IMR-90 (cell line): ENCODE results near the gene LHPP. TPM values are rescaled to one million over a fixed set of nuclear protein-coding genes. Genes with fewer than 3 reads are reported as not detected.

Source experiments
- ATAC-seq: fragments of 200-7000 bp; cut with Tn5 transposase; 2 replicates; pipeline ENCODE4 v1.9.1; 2020; ENCODE audit warnings: low read depth, mild to moderate bottlenecking, moderate library complexity
- BruUV-seq: library from RNA; stranded (reverse); fragments of 400-500 nt; replicated peaks from 2 replicates; lab custom pipeline; 2021; lab: Mats Ljungman, UMichigan
- CTCF ChIA-PET: fragments of 300-600 bp; formaldehyde crosslinking; extraction: SDS; loops from one replicate; lab custom pipeline; 2021; ENCODE audit warnings: antibody characterized with exemption; lab: Yijun Ruan, JAX
- POLR2A ChIA-PET: fragments of 300-600 bp; sonication (Branson Sonifier 250); formaldehyde crosslinking; loops from one replicate; lab custom pipeline; 2022; ENCODE audit warnings: antibody characterized with exemption; ENCODE audit not compliant: unreplicated experiment; lab: Charles Lee
- DNase-seq: peaks from one replicate; pipeline ENCODE4 v3.0.0; 2013
- H2AFZ ChIP-seq: replicated peaks from 2 replicates; pipeline ENCODE3; 2013; ENCODE audit warnings: low read length, mild to moderate bottlenecking; ENCODE audit not compliant: poor library complexity
- H2AK5ac ChIP-seq: 2 replicates; pipeline ENCODE4 v1.6.1; 2013; ENCODE audit warnings: low read depth, low read length, inconsistent platforms
- H2AK9ac ChIP-seq: replicated peaks from 2 replicates; pipeline ENCODE3; 2013; ENCODE audit warnings: mild to moderate bottlenecking, low read depth, low read length, moderate library complexity; ENCODE audit not compliant: poor library complexity
- H2BK120ac ChIP-seq: 2 replicates; pipeline ENCODE4 v1.6.1; 2013; ENCODE audit warnings: low read depth, low read length, inconsistent platforms
- H2BK15ac ChIP-seq: 3 replicates; pipeline ENCODE4 v1.6.1; 2013; ENCODE audit warnings: low read depth, low read length, inconsistent platforms
- H2BK20ac ChIP-seq: 2 replicates; pipeline ENCODE4 v1.6.1; 2013; ENCODE audit warnings: low read depth, mild to moderate bottlenecking, inconsistent platforms, low read length, moderate library complexity
- H2BK5ac ChIP-seq: 2 replicates; pipeline ENCODE4 v1.6.1; 2013; ENCODE audit warnings: mild to moderate bottlenecking, low read depth, low read length, inconsistent platforms; ENCODE audit not compliant: poor library complexity, severe bottlenecking
- H3K14ac ChIP-seq: replicated peaks from 2 replicates; pipeline ENCODE4 v1.6.1; 2013; ENCODE audit warnings: low read depth, low read length, inconsistent platforms
- H3K18ac ChIP-seq: 2 replicates; pipeline ENCODE4 v1.6.1; 2013; ENCODE audit warnings: low read depth, low read length, control low read depth
- H3K23ac ChIP-seq: 2 replicates; pipeline ENCODE4 v1.6.1; 2013; ENCODE audit warnings: low read depth, low read length, inconsistent platforms
- H3K27ac ChIP-seq: 2 replicates; pipeline ENCODE4 v1.5.1; 2013; ENCODE audit warnings: mild to moderate bottlenecking, control low read depth, low read length; ENCODE audit not compliant: insufficient read depth
- H3K27me3 ChIP-seq: 2 replicates; pipeline ENCODE4 v1.6.1; 2013; ENCODE audit warnings: low read length; ENCODE audit not compliant: control insufficient read depth, insufficient read depth
- H3K36me3 ChIP-seq: 2 replicates; pipeline ENCODE4 v1.6.1; 2013; ENCODE audit warnings: low read length, mixed read lengths; ENCODE audit not compliant: control insufficient read depth, insufficient read depth
- H3K4ac ChIP-seq: 2 replicates; pipeline ENCODE4 v1.6.1; 2013; ENCODE audit warnings: low read depth, low read length, inconsistent platforms
- H3K4me1 ChIP-seq: 2 replicates; pipeline ENCODE4 v1.6.1; 2013; ENCODE audit warnings: low read length, mixed read lengths; ENCODE audit not compliant: control insufficient read depth, insufficient read depth
- H3K4me2 ChIP-seq: 2 replicates; pipeline ENCODE4 v1.6.1; 2013; ENCODE audit warnings: low read depth, mild to moderate bottlenecking, control low read depth, low read length, moderate library complexity
- H3K4me3 ChIP-seq: 2 replicates; pipeline ENCODE4 v1.5.1; 2013; ENCODE audit warnings: low read depth, mild to moderate bottlenecking, control low read depth, low read length, moderate library complexity; ENCODE audit not compliant: insufficient read depth
- H3K56ac ChIP-seq: 2 replicates; pipeline ENCODE4 v1.6.1; 2013; ENCODE audit warnings: low read length, inconsistent platforms; ENCODE audit not compliant: insufficient read depth; ENCODE audit errors: extremely low read depth
- H3K79me1 ChIP-seq, 2 experiments: 2 replicates each; pipeline ENCODE4 v1.6.1; 2013; ENCODE audit warnings: low read length in 2 of 2, inconsistent platforms in 1 of 2, low read depth in 1 of 2
- H3K9ac ChIP-seq: 2 replicates; pipeline ENCODE4 v1.6.1; 2013; ENCODE audit warnings: low read depth, low read length, control low read depth
- H3K9me1 ChIP-seq: 2 replicates; pipeline ENCODE4 v1.6.1; 2013; ENCODE audit warnings: low read length, inconsistent platforms; ENCODE audit not compliant: insufficient read depth
- H3K9me3 ChIP-seq: 2 replicates; pipeline ENCODE4 v1.6.1; 2013; ENCODE audit warnings: low read length; ENCODE audit not compliant: control insufficient read depth, insufficient read depth
- H4K20me1 ChIP-seq: 2 replicates; pipeline ENCODE4 v1.6.1; 2013; ENCODE audit warnings: low read length, inconsistent platforms; ENCODE audit not compliant: insufficient read depth
- H4K5ac ChIP-seq: 2 replicates; pipeline ENCODE4 v1.6.1; 2013; ENCODE audit warnings: mild to moderate bottlenecking, low read depth, low read length, control low read depth
- H4K8ac ChIP-seq, 2 experiments: 2 replicates each; pipeline ENCODE4 v1.6.1; 2013; ENCODE audit warnings: low read depth in 2 of 2, low read length in 2 of 2, control low read depth in 1 of 2, inconsistent platforms in 1 of 2
- H4K91ac ChIP-seq: 2 replicates; pipeline ENCODE4 v1.6.1; 2013; ENCODE audit warnings: low read depth, low read length, inconsistent platforms; ENCODE audit not compliant: insufficient read depth
- BHLHE40 ChIP-seq: fragments of 150-350 bp; IDR thresholded peaks from 2 replicates; pipeline ENCODE4 v1.6.1; 2016; ENCODE audit warnings: mild to moderate bottlenecking, low read depth, low read length
- CHD1 ChIP-seq: IDR thresholded peaks from 2 replicates; pipeline ENCODE4 v1.6.1; 2012; ENCODE audit warnings: low read depth, low read length, improper control_type of control experiment
- FOS ChIP-seq: fragments of 150-350 bp; IDR thresholded peaks from 2 replicates; pipeline ENCODE4 v1.6.1; 2016; ENCODE audit warnings: low read depth, low read length
- RAD21 ChIP-seq: IDR thresholded peaks from 2 replicates; pipeline ENCODE4 v1.6.1; 2012; ENCODE audit warnings: low read length, improper control_type of control experiment
- RFX5 ChIP-seq: IDR thresholded peaks from 2 replicates; pipeline ENCODE4 v1.8.0; 2012; ENCODE audit warnings: low read depth, mild to moderate bottlenecking, low read length, moderate library complexity
- SMC3 ChIP-seq: fragments of 150-350 bp; IDR thresholded peaks from 2 replicates; pipeline ENCODE4 v1.6.1; 2016; ENCODE audit warnings: low read depth, mild to moderate bottlenecking, antibody characterized with exemption, low read length, moderate library complexity
- USF2 ChIP-seq: fragments of 150-350 bp; IDR thresholded peaks from 2 replicates; pipeline ENCODE4 v1.6.1; 2017; ENCODE audit warnings: mild to moderate bottlenecking, antibody characterized with exemption, low read length, low read depth
- WGBS, 2 experiments: methylation state at CpG; one replicate each; pipeline versions ENCODE4 v1.1.5 to v1.1.7; 2013; ENCODE audit warnings: missing lambda C conversion rate in 2 of 2; ENCODE audit not compliant: insufficient read length in 1 of 2; ENCODE audit errors: extremely low coverage in 2 of 2; 5-methylcytosine and 5-hydroxymethylcytosine counted together
- dilution Hi-C: fragments of 300-500 bp; cut with HindIII; formaldehyde crosslinking; loops from one replicate; pipeline ENCODE4 v1.14.3; 2018; ENCODE audit warnings: low sequenced_read_pairs; ENCODE audit not compliant: unreplicated experiment
- in situ Hi-C: fragments of 300-500 bp; cut with MboI; formaldehyde crosslinking; loops from 3 replicates; pipeline ENCODE4 v1.14.3; 2019; ENCODE audit warnings: low sequenced_read_pairs, inconsistent platforms, mixed read lengths
- intact Hi-C: fragments of 100-400 bp; cut with micrococcal nuclease; formaldehyde crosslinking; loops from 2 replicates; pipeline ENCODE4 v1.10.0; 2022
- polyA plus RNA-seq, 3 experiments: library from polyadenylated mRNA; depleted of rRNA; stranded (reverse); fragments of >200 nt; gene quantifications; 2 replicates each; pipeline ENCODE4 v1.2.3, GENCODE V29; 2012; ENCODE audit warnings: low replicate concordance in 1 of 3
- total RNA-seq: library from RNA; depleted of rRNA; stranded (reverse); fragments of >200 nt; gene quantifications from 2 replicates; pipeline ENCODE4 v1.2.3, GENCODE V29; 2012
- TF ChIP-seq, protein P1 (sequence below): fragments of 150-350 bp; IDR thresholded peaks from 2 replicates; pipeline ENCODE4 v1.6.1; 2016; ENCODE audit warnings: low read depth, mild to moderate bottlenecking, low read length, moderate library complexity, borderline replicate concordance

LHPP gene
- total and polyA plus RNA-seq, 2 of the 4 experiments (the other 2 are of a cell fraction), result 2.7 to 8.3 TPM

DNA sequence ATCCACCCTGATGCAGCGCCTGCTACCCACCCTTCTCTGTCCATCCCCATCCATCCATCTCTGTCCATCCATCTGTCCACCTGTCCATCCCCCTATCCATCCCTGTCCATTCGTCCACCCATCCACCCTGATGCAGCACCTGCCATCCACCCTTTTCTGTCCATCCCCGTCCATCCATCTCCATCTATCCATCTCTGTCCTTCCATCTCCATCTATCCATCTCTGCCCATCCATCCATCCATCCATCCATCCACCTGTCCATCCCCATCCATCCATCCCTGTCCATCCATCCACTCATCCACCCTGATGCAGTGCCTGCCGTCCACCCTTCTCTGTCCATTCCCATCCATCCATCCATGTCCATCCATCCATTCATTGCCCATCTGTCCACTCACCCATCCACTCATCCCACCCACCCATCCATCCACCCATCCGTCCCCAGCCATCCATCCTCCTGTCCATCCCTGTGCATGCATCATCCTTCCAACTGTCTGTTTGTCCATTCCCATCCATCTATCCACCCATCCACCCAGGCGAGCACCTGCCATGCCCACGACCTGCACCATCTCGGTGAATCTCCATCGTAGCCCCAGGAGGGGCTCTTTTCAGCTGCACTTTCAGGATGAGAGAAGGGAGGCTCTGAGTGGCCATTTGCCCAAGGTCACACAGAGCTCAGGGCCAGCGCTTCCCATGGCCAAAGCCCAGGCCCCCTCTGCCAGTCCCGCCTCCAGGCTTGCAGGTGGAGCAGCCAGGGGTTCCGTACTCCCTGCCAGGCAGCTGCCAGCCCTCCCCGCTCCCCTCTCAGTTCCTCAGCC lies 137.4 kb downstream of the LHPP start:
- Histone ChIP-seq H3K23ac (no peak overlapping the region), H3K4ac (no peak overlapping the region), H3K18ac (no peak overlapping the region), H3K4me3 (no peak overlapping the region), H3K56ac (no peak overlapping the region), H4K5ac (no peak overlapping the region), H3K4me2 (no peak overlapping the region), H2BK5ac (no peak overlapping the region), H3K27me3 (peaks cover 4% of the 10 kb centered on the region; the same call in 1 of the 2 replicates), H3K4me1 (no peaks in the 10 kb centered on the region), H3K9me3 (no peaks in the 10 kb centered on the region), H3K9ac (no peak overlapping the region), H3K79me1 (no peaks in the 10 kb centered on the region), H4K91ac (no peak overlapping the region), H2BK20ac (no peak overlapping the region), H2AFZ (no peak overlapping the region), H3K9me1 (no peaks in the 10 kb centered on the region), H4K8ac (no peak overlapping the region), H3K27ac (no peak overlapping the region), H2BK120ac (no peak overlapping the region), H3K14ac (no peak overlapping the region), H2AK9ac (no peak overlapping the region), H2AK5ac (no peak overlapping the region), H2BK15ac (no peak overlapping the region), H4K20me1 (no peaks in the 10 kb centered on the region), H3K36me3 (no peaks in the 10 kb centered on the region)
- ChIA-PET POLR2A (no interaction called here), CTCF (no interaction called here)
- ATAC-seq, result no peak
- intact Hi-C loops (no loop called here), in situ Hi-C loops (no loop called here), dilution Hi-C loops (no loop called here)
- TF ChIP-seq, protein P1, sequence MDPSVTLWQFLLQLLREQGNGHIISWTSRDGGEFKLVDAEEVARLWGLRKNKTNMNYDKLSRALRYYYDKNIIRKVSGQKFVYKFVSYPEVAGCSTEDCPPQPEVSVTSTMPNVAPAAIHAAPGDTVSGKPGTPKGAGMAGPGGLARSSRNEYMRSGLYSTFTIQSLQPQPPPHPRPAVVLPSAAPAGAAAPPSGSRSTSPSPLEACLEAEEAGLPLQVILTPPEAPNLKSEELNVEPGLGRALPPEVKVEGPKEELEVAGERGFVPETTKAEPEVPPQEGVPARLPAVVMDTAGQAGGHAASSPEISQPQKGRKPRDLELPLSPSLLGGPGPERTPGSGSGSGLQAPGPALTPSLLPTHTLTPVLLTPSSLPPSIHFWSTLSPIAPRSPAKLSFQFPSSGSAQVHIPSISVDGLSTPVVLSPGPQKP, result no peak
- no peak for TF ChIP-seq RAD21
- TF ChIP-seq CHD1, result no peak
- TF ChIP-seq SMC3, result no peak
- TF ChIP-seq BHLHE40, result no peak
- TF ChIP-seq USF2, result no peak
- TF ChIP-seq RFX5, result no peak
- TF ChIP-seq FOS, result no peak
- BruUV-seq, result no TSS peak
- WGBS, 2 experiments, result 57% methylated on average over 7 of the region's 13 CpGs; no CpG with 5 or more reads in 1 of the 2 experiments
- no peak for DNase-seq
